ENCODE results near the gene DNAJC11.

The DNAJC11 gene

GRCh38 chr1:6686294-6686693 is 15.3 kb downstream of the DNAJC11 start:
- ATAC-seq (ENCODE audit: insufficient read depth, low read depth) = no peak
- no peak overlapping the region for H3K4me3 ChIP-seq (ENCODE audit: low read depth in 1 of 2, low read length in 2 of 2)
- peaks cover 82% of the 10 kb centered on the region for H3K79me2 ChIP-seq (ENCODE audit: insufficient read depth, low read length)
- no peak for TF ChIP-seq EZH2 (IDR thresholded peaks at IDR 0.05; ENCODE audit: borderline replicate concordance, low read depth, low read length, severe bottlenecking)
- TF ChIP-seq, protein P1, sequence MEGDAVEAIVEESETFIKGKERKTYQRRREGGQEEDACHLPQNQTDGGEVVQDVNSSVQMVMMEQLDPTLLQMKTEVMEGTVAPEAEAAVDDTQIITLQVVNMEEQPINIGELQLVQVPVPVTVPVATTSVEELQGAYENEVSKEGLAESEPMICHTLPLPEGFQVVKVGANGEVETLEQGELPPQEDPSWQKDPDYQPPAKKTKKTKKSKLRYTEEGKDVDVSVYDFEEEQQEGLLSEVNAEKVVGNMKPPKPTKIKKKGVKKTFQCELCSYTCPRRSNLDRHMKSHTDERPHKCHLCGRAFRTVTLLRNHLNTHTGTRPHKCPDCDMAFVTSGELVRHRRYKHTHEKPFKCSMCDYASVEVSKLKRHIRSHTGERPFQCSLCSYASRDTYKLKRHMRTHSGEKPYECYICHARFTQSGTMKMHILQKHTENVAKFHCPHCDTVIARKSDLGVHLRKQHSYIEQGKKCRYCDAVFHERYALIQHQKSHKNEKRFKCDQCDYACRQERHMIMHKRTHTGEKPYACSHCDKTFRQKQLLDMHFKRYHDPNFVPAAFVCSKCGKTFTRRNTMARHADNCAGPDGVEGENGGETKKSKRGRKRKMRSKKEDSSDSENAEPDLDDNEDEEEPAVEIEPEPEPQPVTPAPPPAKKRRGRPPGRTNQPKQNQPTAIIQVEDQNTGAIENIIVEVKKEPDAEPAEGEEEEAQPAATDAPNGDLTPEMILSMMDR (IDR thresholded peaks at IDR 0.05; ENCODE audit: borderline replicate concordance, extremely low read depth, low read length, poor library complexity, severe bottlenecking) = no peak
- H3K9me3 ChIP-seq (ENCODE audit: insufficient read depth, low read length, severe bottlenecking) = no peaks in the 10 kb centered on the region
- H3K27me3 ChIP-seq (ENCODE audit: insufficient read depth, low read length, poor library complexity) = no peaks in the 10 kb centered on the region
- DNase-seq = no peak
- H3K4me1 ChIP-seq (ENCODE audit: insufficient read depth, low read length) = no peaks in the 10 kb centered on the region
- no peak overlapping the region for H3K27ac ChIP-seq (ENCODE audit: low read length)
- H2AFZ ChIP-seq (ENCODE audit: low read depth, low read length) = no peak overlapping the region
- H3K9ac ChIP-seq (ENCODE audit: low read depth, low read length) = no peak overlapping the region
- peaks cover 45% of the 10 kb centered on the region for H4K20me1 ChIP-seq (ENCODE audit: insufficient read depth, low read length)
- H3K36me3 ChIP-seq (ENCODE audit: insufficient read depth, low read length) = peaks cover 3% of the 10 kb centered on the region; the same call in 1 of the 2 replicates
- no peak overlapping the region for H3K4me2 ChIP-seq (ENCODE audit: insufficient read depth, low read length)

GRCh38 chr1:6685381-6685780 is 16.2 kb downstream of the DNAJC11 start:
- H3K27ac ChIP-seq (ENCODE audit: low read length) = no peak overlapping the region
- no peak overlapping the region for H3K4me2 ChIP-seq (ENCODE audit: insufficient read depth, low read length)
- H3K4me1 ChIP-seq (ENCODE audit: insufficient read depth, low read length) = no peaks in the 10 kb centered on the region
- DNase-seq (no peak), ATAC-seq (ENCODE audit: insufficient read depth, low read depth) (no peak)
- no peak overlapping the region for H2AFZ ChIP-seq (ENCODE audit: low read depth, low read length)
- TF ChIP-seq, protein P1 (IDR thresholded peaks at IDR 0.05; ENCODE audit: borderline replicate concordance, extremely low read depth, low read length, poor library complexity, severe bottlenecking) = no peak
- no peak for TF ChIP-seq EZH2 (IDR thresholded peaks at IDR 0.05; ENCODE audit: borderline replicate concordance, low read depth, low read length, severe bottlenecking)
- H3K79me2 ChIP-seq (ENCODE audit: insufficient read depth, low read length) = peaks cover 73% of the 10 kb centered on the region
- no peaks in the 10 kb centered on the region for H3K9me3 ChIP-seq (ENCODE audit: insufficient read depth, low read length, severe bottlenecking)
- no peak overlapping the region for H3K4me3 ChIP-seq (ENCODE audit: low read depth in 1 of 2, low read length in 2 of 2)
- H3K27me3 ChIP-seq (ENCODE audit: insufficient read depth, low read length, poor library complexity) = no peaks in the 10 kb centered on the region
- H4K20me1 ChIP-seq (ENCODE audit: insufficient read depth, low read length) = peaks cover 41% of the 10 kb centered on the region
- peaks cover 9% of the 10 kb centered on the region; the same call in 1 of the 2 replicates for H3K36me3 ChIP-seq (ENCODE audit: insufficient read depth, low read length)
- no peak overlapping the region for H3K9ac ChIP-seq (ENCODE audit: low read depth, low read length)

DNA sequence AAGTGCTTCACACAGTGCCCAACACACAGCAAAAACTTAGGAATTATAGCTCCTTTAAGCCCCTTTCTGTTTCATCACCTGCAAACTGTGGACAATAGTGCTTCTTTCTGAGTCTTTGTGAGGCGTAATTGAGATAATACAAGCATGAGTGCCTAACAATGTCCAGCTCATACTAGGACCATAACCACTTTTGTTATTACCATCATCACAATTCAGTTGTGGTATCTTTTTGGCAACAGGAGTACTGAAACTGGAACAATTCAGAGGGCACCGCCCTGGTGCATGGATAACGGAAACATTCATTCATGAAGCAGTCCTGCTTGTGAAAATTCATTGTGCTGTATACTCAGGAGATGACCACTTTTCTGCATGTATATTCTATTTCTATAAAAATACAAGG is 18.2 kb downstream of the DNAJC11 start:
- Histone ChIP-seq H3K27me3 (ENCODE audit: insufficient read depth, low read length, poor library complexity) (no peaks in the 10 kb centered on the region), H3K36me3 (ENCODE audit: insufficient read depth, low read length) (peaks cover 27% of the 10 kb centered on the region), H3K4me2 (ENCODE audit: insufficient read depth, low read length) (no peak overlapping the region), H3K27ac (ENCODE audit: low read length) (no peak overlapping the region), H3K9ac (ENCODE audit: low read depth, low read length) (no peak overlapping the region), H3K9me3 (ENCODE audit: insufficient read depth, low read length, severe bottlenecking) (no peaks in the 10 kb centered on the region), H3K4me3 (ENCODE audit: low read depth in 1 of 2, low read length in 2 of 2) (no peak overlapping the region), H2AFZ (ENCODE audit: low read depth, low read length) (no peak overlapping the region), H3K4me1 (ENCODE audit: insufficient read depth, low read length) (no peaks in the 10 kb centered on the region), H3K79me2 (ENCODE audit: insufficient read depth, low read length) (peaks cover 56% of the 10 kb centered on the region), H4K20me1 (ENCODE audit: insufficient read depth, low read length) (peaks cover 24% of the 10 kb centered on the region)
- DNase-seq (no peak), ATAC-seq (ENCODE audit: insufficient read depth, low read depth) (no peak)
- TF ChIP-seq, protein P1 (IDR thresholded peaks at IDR 0.05; ENCODE audit: borderline replicate concordance, extremely low read depth, low read length, poor library complexity, severe bottlenecking) = no peak
- no peak for TF ChIP-seq EZH2 (IDR thresholded peaks at IDR 0.05; ENCODE audit: borderline replicate concordance, low read depth, low read length, severe bottlenecking)

GRCh38 chr1:6675941-6676340 is 25.7 kb downstream of the DNAJC11 start:
- TF ChIP-seq, protein P1 (IDR thresholded peaks at IDR 0.05; ENCODE audit: borderline replicate concordance, extremely low read depth, low read length, poor library complexity, severe bottlenecking) = no peak
- TF ChIP-seq EZH2 (IDR thresholded peaks at IDR 0.05; ENCODE audit: borderline replicate concordance, low read depth, low read length, severe bottlenecking) = no peak
- Histone ChIP-seq H3K27ac (ENCODE audit: low read length) (no peak overlapping the region), H2AFZ (ENCODE audit: low read depth, low read length) (no peak overlapping the region), H3K4me1 (ENCODE audit: insufficient read depth, low read length) (no peaks in the 10 kb centered on the region), H3K9ac (ENCODE audit: low read depth, low read length) (no peak overlapping the region), H4K20me1 (ENCODE audit: insufficient read depth, low read length) (peaks cover 9% of the 10 kb centered on the region; the same call in 1 of the 2 replicates), H3K4me2 (ENCODE audit: insufficient read depth, low read length) (no peak overlapping the region), H3K36me3 (ENCODE audit: insufficient read depth, low read length) (peaks cover 75% of the 10 kb centered on the region), H3K79me2 (ENCODE audit: insufficient read depth, low read length) (0 out of 2 replicates have a peak, but pooled peaks cover 2% of the 10 kb centered on the region), H3K27me3 (ENCODE audit: insufficient read depth, low read length, poor library complexity) (no peaks in the 10 kb centered on the region), H3K9me3 (ENCODE audit: insufficient read depth, low read length, severe bottlenecking) (no peaks in the 10 kb centered on the region), H3K4me3 (ENCODE audit: low read depth in 1 of 2, low read length in 2 of 2) (no peak overlapping the region)
- ATAC-seq (ENCODE audit: insufficient read depth, low read depth) (no peak), DNase-seq (no peak)
